Adrenal gland (tissue), 12 donors: ENCODE results near the gene SIGLEC5. TPM values are rescaled to one million over a fixed set of nuclear protein-coding genes. Genes with fewer than 3 reads are reported as not detected.
A peak's percentile ranks its signal among the peaks of the same experiment; 100 is the strongest.

Experiments
- DNase-seq, 7 donors: peaks; one replicate each; pipeline ENCODE4 v3.0.0-alpha.2; 2019 to 2020
- H3K27ac ChIP-seq, 5 donors: fragments of 200-600 bp; sonication (generic) in 4 of 5; 1 replicate in 3 of 5; 2 replicates in 2 of 5; pipeline versions ENCODE4 v1.5.1 to v1.8.0; 2016 to 2020; ENCODE audit warnings: mild to moderate bottlenecking in 1 of 5
- H3K27me3 ChIP-seq: fragments of 200-600 bp; 2 replicates; pipeline ENCODE4 v1.8.0; 2021
- H3K36me3 ChIP-seq, 2 donors: fragments of 200-600 bp; replicated peaks in 1 of 2; 1 replicate in 1 of 2; 2 replicates in 1 of 2; pipeline versions ENCODE4 v1.5.1 to v1.8.0; 2018 to 2022
- H3K4me1 ChIP-seq, 2 donors: fragments of 200-600 bp; replicated peaks in 1 of 2; 1 replicate in 1 of 2; 2 replicates in 1 of 2; pipeline versions ENCODE4 v1.5.1 to v1.8.0; 2018 to 2021
- H3K4me3 ChIP-seq, 4 donors: fragments of 200-600 bp; sonication (generic) in 3 of 4; one replicate each; pipeline ENCODE4 v1.5.1; 2016 to 2018
- H3K9me3 ChIP-seq, 3 donors: fragments of 200-600 bp; sonication (generic) in 1 of 3; replicated peaks in 1 of 3; 1 replicate in 2 of 3; 2 replicates in 1 of 3; pipeline versions ENCODE4 v1.5.1 to v1.8.0; 2016 to 2021
- CTCF ChIP-seq, 6 experiments: fragments of 450-650 bp in 4 of 6; fragments of 200-600 bp in 2 of 6; sonication (generic) in 1 of 6; IDR thresholded peaks; 1 replicate in 5 of 6; 2 replicates in 1 of 6; pipeline versions ENCODE4 v1.5.1 to v1.8.0; 2016 to 2021; ENCODE audit warnings: antibody characterized with exemption in 6 of 6, mild to moderate bottlenecking in 2 of 6, moderate library complexity in 1 of 6
- POLR2A ChIP-seq, 2 donors: fragments of 450-650 bp; IDR thresholded peaks; one replicate each; pipeline ENCODE4 v1.6.1; 2017; ENCODE audit warnings: antibody characterized with exemption in 2 of 2, mild to moderate bottlenecking in 2 of 2, moderate library complexity in 1 of 2
- WGBS, 4 donors: extraction: QIAGEN DNeasy Blood & Tissue Kit in 2 of 4; methylation state at CpG; one replicate each; pipeline versions ENCODE4 v1.1.5 to v1.1.7; 2013 to 2017; 5-methylcytosine and 5-hydroxymethylcytosine counted together
- intact Hi-C, 2 donors: fragments of 100-400 bp; cut with DNase I; formaldehyde crosslinking; loops; one replicate each; pipeline versions ENCODE4 v1.14.1 to v1.15.0; 2022 to 2023
- polyA plus RNA-seq, 3 donors: library from polyadenylated mRNA; stranded (reverse); fragments of 200-250 nt in 2 of 3; fragments of 350-450 nt in 1 of 3; fragmentation: Illumina TruSeq in 1 of 3; extraction: RNeasy Lipid Tissue Mini Kit (QIAGEN cat#74804) in 1 of 3; gene quantifications; one replicate each; pipeline ENCODE4 v1.2.3, GENCODE V29; 2013 to 2014
- total RNA-seq, 9 donors: library from RNA; depleted of rRNA in 4 of 9; stranded (reverse); fragments of >200 nt in 4 of 9; fragments of 120-200 nt in 1 of 9; fragmentation: NEBNext Ultra II Directional in 1 of 9; extraction: Animal tissue kit (Norgen Biotek cat#: 25700) in 1 of 9; gene quantifications; one replicate each; pipeline versions ENCODE4 v1.1.0 to v1.2.4, GENCODE V29; 2013 to 2023
- donor health status: healthy with polysubstance abuse.
- donor health status: Bipolar disorder and iron deficiency.
- donor health status: DM: yes; HTN: yes; CAD: no.
- donor health status: DM: no; HTN: no; CAD: no.
- donor health status: DM: no; HTN: no; CAD: no.
- donor health status: DM: yes; HTN: yes; CAD: no.

SIGLEC5 gene
- total and polyA plus RNA-seq, 12 donors = 0.11 to 3.0 (median 0.57) TPM; not detected in 7

GRCh38 chr19:51576850-51577249 is 53.4 kb downstream of the SIGLEC5 start:
- TF ChIP-seq CTCF (IDR thresholded peaks at IDR 0.05) = no peak
- TF ChIP-seq POLR2A (IDR thresholded peaks at IDR 0.05) = no peak
- Histone ChIP-seq H3K27ac (no peak overlapping the region), H3K9me3 (no peaks in the 10 kb centered on the region), H3K4me3 (no peak overlapping the region), H3K4me1 (peaks cover 0 to 11% of the 10 kb centered on the region in 2 donors), H3K36me3 (peaks cover 0 to 37% of the 10 kb centered on the region in 2 donors), H3K27me3 (no peaks in the 10 kb centered on the region)
- intact Hi-C loops = no loop called here
- WGBS, 4 donors = 92 to 96% (median 93%) methylated on average over 6 of the region's 6 CpGs
- DNase-seq = no peak

GRCh38 chr19:51573331-51573730 is 56.9 kb downstream of the SIGLEC5 start:
- H3K4me1 ChIP-seq = peaks cover 0 to 14% of the 10 kb centered on the region in 2 donors
- intact Hi-C loops = no loop called here
- H3K27ac ChIP-seq = no peak overlapping the region
- TF ChIP-seq POLR2A (IDR thresholded peaks at IDR 0.05) = no peak
- no peak for TF ChIP-seq CTCF (IDR thresholded peaks at IDR 0.05)
- no peak for DNase-seq
- peaks cover 0 to 20% of the 10 kb centered on the region in 2 donors for H3K36me3 ChIP-seq
- no peaks in the 10 kb centered on the region for H3K9me3 ChIP-seq
- no peak overlapping the region for H3K4me3 ChIP-seq
- 91 to 95% (median 94%) methylated on average over 2 to 3 of the region's 3 CpGs for WGBS, 4 donors
- H3K27me3 ChIP-seq = no peaks in the 10 kb centered on the region

GRCh38 chr19:51572908-51573307 is 57.3 kb downstream of the SIGLEC5 start:
- 75 to 96% (median 92%) methylated on average over 4 of the region's 4 CpGs for WGBS, 4 donors
- peaks cover 0 to 14% of the 10 kb centered on the region in 2 donors for H3K4me1 ChIP-seq
- no peaks in the 10 kb centered on the region for H3K27me3 ChIP-seq
- no peak for DNase-seq
- peaks cover 0 to 20% of the 10 kb centered on the region in 2 donors for H3K36me3 ChIP-seq
- TF ChIP-seq CTCF (IDR thresholded peaks at IDR 0.05) = no peak
- no peak for TF ChIP-seq POLR2A (IDR thresholded peaks at IDR 0.05)
- intact Hi-C loops = no loop called here
- H3K4me3 ChIP-seq = no peak overlapping the region
- H3K27ac ChIP-seq = no peak overlapping the region
- no peaks in the 10 kb centered on the region for H3K9me3 ChIP-seq

GRCh38 chr19:51572410-51572809 is 57.8 kb downstream of the SIGLEC5 start:
- TF ChIP-seq CTCF (IDR thresholded peaks at IDR 0.05) (no peak), POLR2A (IDR thresholded peaks at IDR 0.05) (no peak)
- Histone ChIP-seq H3K27ac (no peak overlapping the region), H3K36me3 (peaks cover 0 to 20% of the 10 kb centered on the region in 2 donors), H3K9me3 (no peaks in the 10 kb centered on the region), H3K27me3 (no peaks in the 10 kb centered on the region), H3K4me3 (peak overlapping the region in 1 of 4 donors; percentile 78), H3K4me1 (peaks cover 0 to 14% of the 10 kb centered on the region in 2 donors)
- intact Hi-C loops = no loop called here
- no peak for DNase-seq
- WGBS, 4 donors = 59 to 71% (median 62%) methylated on average over 3 of the region's 3 CpGs
